Kidney tubule cell (primary cell): ENCODE results near the gene CLP1.

Experiments
- DNase-seq: peaks from one replicate; pipeline ENCODE4 v3.0.0-alpha.2; 2018; ENCODE audit warnings: low spot score

CLP1 gene

GRCh38 chr11:57657194-57658022 lies at the start of gene CLP1:
Gene CLP1, plus strand, starts transcription at chr11:57657762. Its CDS starts 1,715 bp downstream, at chr11:57659477.
- peak; percentile 99 for DNase-seq

- DNase-seq = no peak
Observed at GRCh38 chr11:57610170-57610569, 47.4 kb upstream of the CLP1 start.

GRCh38 chr11:57614234-57614772 lies 43.3 kb upstream of the CLP1 start:
- DNase-seq = no peak

- DNase-seq = no peak
Observed at GRCh38 chr11:57615308-57615707, 42.3 kb upstream of the CLP1 start.

GRCh38 chr11:57616595-57616994 lies 41.0 kb upstream of the CLP1 start:
- no peak for DNase-seq

GRCh38 chr11:57618438-57618837 lies 39.1 kb upstream of the CLP1 start:
- no peak for DNase-seq

GRCh38 chr11:57619331-57619730 lies 38.2 kb upstream of the CLP1 start:
- DNase-seq = no peak

- DNase-seq = no peak
Observed at GRCh38 chr11:57620467-57620866, 37.1 kb upstream of the CLP1 start.

- DNase-seq = no peak
Observed at GRCh38 chr11:57622263-57622662, 35.3 kb upstream of the CLP1 start.

- DNase-seq = no peak
Observed at GRCh38 chr11:57624864-57625263, 32.7 kb upstream of the CLP1 start.

GRCh38 chr11:57626895-57627294 lies 30.7 kb upstream of the CLP1 start:
- no peak for DNase-seq

GRCh38 chr11:57630171-57630570 lies 27.4 kb upstream of the CLP1 start:
- DNase-seq = no peak

- DNase-seq = no peak
Observed at GRCh38 chr11:57632116-57632515, 25.4 kb upstream of the CLP1 start.

- no peak for DNase-seq
Observed at GRCh38 chr11:57633394-57634070, 24.0 kb upstream of the CLP1 start.

- no peak for DNase-seq
Observed at GRCh38 chr11:57634311-57634710, 23.3 kb upstream of the CLP1 start.

- no peak for DNase-seq
Observed at GRCh38 chr11:57635246-57635645, 22.3 kb upstream of the CLP1 start.

GRCh38 chr11:57637626-57638004 lies 19.9 kb upstream of the CLP1 start:
- DNase-seq = no peak

- DNase-seq = peak; percentile 86
Observed at GRCh38 chr11:57638005-57638781, 19.4 kb upstream of the CLP1 start.

- no peak for DNase-seq
Observed at GRCh38 chr11:57638811-57639320, 18.7 kb upstream of the CLP1 start.

- peak; percentile 54 for DNase-seq
Observed at GRCh38 chr11:57639321-57640067, 18.1 kb upstream of the CLP1 start.

GRCh38 chr11:57640068-57640800 lies 17.3 kb upstream of the CLP1 start:
- no peak for DNase-seq
